LoVo (cell line): ENCODE measurements around the gene DTX1.

Source experiments
- DNase-seq: peaks from one replicate; pipeline ENCODE4 v3.0.0-alpha.2; 2016; ENCODE audit warnings: low spot score

Gene DTX1

DNA sequence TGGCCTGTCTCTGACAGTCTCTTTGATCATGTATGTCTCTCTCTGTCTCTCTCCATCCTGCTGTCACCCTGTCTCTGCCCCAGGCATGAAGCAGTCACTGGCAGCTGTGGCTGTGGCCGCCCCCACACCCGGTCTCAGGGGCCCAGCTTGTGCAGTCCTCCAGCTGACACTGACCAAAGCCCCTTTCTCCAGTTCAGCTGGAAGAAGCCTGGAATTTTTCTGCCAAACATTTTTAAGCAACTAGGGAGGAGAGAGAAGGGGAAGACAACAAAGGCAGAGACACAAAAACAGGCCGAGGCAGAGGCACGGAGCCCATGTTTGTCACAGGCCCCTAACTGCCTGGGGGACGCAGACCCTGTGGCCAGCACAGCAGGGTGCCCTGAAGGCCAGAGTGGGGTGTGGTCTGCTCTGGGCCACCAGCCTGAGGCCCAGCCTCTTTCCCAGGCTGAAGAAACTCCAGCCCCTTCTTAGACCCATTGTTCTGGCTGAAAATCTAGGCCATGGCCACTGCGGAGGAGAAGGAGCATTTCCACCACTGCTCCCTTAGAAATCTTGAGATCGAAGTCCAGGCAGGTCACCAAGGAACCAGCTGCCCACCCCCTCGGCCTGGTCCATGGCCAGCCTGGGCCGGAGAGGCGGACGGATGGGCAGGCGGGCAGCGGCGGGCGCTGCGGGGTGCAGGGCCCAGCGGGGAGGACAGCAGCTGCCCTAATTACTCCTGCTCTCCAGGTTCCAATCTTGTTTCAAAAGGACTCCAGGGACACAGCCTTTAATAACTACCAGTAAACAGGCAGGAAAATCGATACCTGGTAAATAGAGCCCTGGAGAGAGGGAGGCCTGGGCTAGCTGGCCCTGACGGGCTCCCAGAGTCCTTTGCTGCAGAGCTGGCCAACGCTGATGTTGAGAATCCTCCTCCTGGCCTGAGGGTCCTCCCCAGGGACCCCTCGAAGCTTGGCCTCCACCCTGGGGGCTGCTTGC lies 14.9 kb downstream of the DTX1 start:
- no peak for DNase-seq

DNA sequence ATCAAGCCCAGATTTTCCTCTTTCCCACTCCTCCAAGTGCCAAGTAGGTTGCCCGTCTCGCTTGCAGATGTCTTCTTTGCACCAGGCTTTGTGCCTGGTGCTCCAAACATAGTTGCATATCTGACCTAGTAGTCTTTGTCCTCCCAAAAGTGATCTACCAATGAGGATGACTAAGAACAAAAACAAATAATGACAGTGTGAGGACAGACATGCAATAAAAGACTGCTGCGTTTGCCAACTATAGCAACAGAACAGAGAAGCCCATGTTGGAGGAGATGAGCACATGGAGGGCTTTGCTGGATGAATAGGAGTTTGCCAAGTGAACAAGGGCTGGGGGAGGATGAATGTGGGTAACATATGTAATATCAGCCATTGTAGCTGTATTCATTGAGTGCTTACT lies 15.6 kb downstream of the DTX1 start:
- DNase-seq, result no peak

- no peak for DNase-seq
Measured at GRCh38 chr12:113073586-113073985, 17.1 kb downstream of the DTX1 start.

- DNase-seq, result no peak
Measured at GRCh38 chr12:113075137-113075683, 18.7 kb downstream of the DTX1 start.

- no peak for DNase-seq
Measured at GRCh38 chr12:113077057-113077858, 20.7 kb downstream of the DTX1 start.

DNA sequence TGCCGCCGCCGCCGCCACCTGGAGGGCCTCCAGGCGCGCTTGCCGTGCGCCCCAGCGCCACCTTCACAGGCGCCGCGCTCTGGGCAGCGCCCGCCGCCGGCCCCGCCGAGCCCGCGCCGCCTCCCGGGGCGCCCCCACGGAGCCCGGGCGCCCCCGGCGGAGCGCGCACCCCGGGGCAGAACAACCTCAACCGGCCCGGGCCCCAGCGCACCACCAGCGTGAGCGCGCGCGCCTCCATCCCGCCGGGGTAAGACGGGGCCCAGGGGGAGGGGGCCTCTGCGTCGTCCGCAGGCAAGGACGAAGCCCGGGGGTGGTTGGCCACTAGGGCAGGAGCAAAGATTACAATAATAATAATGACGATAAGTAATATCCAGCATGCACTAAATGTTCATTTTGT lies 21.3 kb downstream of the DTX1 start:
- no peak for DNase-seq

DNA sequence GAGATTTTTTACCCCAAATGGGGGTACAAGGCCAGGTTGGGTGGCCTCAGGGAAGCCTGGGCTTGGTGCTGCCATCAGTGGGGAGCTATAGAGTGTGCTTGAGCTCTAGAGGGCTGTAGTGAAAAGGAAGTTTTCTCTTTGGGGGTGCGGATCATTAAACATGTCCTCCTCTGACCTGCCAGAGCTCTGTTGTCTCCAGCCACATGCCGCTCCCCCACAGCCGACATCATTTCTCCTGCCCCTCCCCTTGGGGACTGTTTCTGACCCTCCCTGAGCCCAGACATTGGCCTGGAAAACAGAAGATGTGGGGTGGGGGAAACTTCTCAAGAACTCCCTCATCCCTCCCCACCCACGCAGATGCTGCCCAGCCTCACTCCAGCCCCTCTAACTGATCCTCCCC lies 25.3 kb downstream of the DTX1 start:
- no peak for DNase-seq

GRCh38 chr12:113082486-113083148 lies 26.1 kb downstream of the DTX1 start:
- DNase-seq, result no peak

DNA sequence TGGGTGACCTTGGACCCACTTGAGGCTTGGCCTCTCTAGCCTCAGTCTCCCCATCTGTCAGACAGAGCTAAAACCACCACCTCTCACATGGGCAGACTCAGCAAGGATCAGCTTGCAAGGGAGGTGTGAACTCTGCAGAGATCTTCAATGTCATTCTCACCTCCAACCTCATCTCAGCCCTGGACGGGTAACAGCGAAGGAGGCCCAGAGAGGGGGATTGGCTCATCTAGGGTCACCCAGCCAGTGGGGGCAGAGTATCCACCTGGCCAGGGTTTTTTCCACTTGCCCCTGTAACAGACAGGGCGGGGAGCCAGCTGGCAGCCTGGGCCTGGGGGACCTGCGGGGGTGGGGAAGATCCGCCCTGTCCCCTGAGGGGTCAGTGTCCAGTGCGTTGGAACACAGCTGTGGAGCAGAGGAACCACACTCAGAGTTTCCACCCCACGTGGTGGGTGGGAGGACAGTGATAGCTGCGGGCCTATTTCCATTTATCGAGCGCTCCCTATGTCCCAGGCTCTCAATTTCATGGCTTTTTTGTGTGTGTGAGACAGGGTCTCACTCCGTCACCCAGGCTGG lies 27.4 kb downstream of the DTX1 start:
- no peak for DNase-seq

DNA sequence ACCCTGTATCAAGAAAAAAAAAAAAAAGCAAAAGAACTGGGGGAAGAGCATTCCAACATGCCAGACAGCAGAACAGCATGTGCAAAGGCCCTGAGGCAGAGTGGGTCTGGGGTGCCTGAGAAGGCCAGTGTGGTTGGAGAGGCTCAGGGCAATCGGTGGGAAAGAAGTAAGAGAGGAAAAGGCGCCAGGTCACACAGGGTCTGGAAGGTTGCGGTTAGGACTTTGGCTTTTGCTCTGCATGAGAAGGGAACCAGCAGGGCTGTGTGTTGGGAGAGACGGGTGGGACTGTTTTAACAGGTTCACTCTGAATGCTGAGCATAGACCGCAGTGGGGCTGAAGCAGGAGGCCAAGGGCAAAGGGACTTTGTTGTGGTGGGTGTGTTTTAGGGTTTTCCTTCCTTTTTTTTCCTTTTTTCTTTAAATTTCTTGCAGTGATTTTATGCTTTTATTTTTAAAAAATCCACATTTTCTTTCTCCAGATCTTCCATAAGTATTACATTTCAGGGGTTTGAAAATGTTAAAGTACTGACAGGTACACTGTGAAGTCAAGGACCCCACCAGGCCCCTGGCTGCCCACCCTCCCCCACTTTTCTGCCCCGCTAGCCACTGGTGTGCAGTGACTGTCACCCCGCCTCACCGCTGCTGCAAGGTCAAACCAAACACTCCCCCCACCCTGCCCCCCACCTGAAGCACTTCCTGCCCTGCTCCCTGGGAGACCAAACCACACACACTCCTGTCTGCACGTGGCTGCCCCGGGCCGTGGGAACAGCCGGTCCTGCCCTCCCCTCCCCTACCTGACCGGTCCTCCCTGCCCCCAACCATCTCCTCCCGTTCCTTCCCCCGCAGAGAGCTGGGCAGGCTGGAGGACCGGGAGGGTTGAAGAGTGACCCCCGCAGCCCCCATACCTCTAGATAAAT lies 30.0 kb downstream of the DTX1 start:
- no peak for DNase-seq

DNA sequence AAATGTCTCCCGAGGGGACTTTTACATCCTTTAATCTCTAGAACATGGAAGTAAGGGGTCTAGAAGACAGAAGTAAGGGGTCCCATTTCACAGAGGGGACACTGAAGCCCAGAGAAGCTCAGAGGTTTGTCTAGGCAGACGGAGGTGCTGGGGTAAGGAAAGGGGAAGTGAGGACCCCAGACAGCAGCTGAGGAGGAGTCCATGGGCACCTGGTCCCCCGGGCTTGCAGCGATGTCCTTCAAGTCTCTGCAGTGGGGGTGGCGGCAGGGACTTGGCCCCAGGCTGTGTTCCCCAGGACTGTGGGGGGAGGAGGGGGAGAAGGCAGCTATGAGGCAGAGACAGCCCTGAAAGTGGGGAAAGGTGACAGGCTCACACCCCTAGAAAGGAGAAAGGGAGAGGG lies 30.7 kb downstream of the DTX1 start:
- DNase-seq, result no peak

GRCh38 chr12:113088037-113088436 lies 31.5 kb downstream of the DTX1 start:
- no peak for DNase-seq

DNA sequence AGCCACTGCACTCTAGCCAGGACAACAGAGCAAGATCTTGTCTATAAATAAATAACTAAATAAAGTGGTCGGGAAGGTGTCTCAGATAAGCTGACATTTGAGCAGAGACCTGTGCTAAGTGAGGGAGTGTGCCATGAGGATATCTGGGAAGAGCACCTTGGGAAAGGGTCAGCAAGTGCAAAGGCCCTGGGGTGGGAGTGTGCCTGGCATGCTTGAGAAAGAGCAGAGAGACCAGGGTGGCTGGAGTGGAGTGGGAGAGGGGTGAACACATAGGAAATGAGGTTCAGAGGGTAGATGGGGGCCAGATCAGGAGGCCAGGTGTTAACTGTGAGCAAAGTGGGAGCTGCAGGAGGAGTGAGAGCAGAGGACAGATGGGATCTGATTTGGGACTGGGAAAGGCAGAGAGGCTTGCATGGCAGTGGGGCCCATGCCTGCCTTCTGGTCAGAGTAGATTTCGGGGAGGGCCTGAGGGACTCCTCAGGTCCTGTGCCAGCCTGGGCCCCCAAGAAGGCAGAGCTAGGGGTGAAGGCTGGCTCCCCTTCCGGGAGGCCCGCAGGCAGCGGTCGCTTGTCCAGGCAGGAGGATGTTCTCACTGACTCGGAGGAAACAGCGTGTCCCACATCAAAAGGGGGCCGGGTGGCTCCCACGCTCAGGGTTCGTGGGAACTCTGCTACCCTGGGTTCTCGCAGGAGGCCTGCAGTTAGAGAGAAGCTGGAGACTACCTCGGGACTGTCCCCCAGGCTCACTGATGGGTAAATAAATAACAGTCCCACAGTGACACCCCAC lies 32.6 kb downstream of the DTX1 start:
- DNase-seq, result no peak

DNA sequence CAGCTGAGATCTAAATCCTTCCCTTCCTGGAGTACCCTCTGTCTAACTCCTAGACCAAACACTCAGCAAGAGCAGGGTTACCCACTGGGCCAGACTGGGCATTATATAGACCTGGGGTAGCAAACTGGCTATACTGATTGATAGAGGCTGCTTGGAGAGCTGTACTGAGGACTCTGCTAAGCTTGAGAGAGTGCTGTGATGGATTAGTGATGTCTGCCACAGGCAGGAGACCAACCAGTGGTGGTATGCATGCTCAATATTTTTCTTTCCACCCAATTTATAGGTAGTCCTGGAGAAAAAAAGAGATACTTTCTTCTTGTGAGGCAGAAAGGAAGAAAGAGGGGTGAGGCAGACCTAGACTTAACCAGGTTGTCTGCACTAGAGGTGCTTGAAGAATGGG lies 33.3 kb downstream of the DTX1 start:
- no peak for DNase-seq

DNA sequence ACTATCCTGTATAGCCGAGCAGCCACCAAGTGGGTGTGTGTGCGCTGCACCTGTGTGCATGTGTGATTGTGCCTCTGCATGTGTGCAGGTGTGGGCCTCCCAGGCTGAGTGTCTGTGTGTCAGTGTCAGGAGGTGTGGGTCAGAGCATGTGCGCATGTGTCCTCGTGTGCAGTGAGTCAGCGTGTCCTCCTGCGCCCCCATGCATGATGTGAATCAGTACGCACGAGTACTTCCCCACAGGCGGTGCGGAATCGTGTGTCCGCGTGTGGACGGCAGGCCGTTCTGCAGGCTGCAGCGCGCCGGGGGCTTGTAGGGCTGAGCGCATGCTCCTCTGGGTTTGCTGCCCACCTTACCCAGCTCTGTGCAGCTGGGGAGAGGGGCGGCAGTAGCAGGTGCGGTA lies 34.2 kb downstream of the DTX1 start:
- no peak for DNase-seq

GRCh38 chr12:113091506-113091905 lies 35.0 kb downstream of the DTX1 start:
- DNase-seq, result no peak

DNA sequence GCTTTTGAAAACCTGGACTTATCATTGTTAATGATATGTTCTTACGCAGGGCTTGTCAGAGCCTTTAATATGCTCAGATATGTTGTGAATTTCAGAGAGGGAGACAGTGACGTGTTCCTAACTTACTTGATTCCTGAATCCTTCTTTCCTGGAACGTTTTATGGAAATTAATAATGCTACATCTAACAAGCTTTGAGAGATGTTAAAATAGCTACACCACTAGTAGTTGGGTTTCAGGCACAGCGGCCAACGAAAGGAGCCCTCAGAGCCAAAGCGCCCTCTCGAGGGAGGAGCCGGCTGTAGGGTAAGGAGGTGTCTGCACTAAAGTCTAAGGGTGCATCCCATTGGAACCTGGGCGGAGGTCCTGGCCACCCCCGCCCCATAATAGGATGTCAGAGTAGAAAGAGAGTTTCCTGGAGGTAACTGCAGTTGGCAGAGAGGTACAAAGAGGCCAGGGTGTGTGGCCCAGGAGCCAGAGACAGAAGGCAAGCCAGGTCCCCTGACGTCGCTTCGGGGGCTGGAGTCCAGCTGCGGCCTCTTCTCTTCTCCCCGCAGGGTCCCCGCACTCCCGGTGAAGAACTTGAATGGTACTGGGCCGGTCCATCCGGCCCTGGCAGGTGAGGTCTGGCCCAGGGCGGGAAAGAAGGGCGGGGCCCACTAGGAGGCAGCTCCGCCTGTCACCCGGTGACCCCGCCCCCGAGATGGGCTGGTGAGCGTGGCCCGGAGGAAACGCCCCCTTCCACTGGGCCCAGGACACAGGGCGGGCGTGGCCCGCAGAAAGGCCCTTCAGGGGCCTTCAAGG lies 36.3 kb downstream of the DTX1 start:
- peak; percentile 50 for DNase-seq

GRCh38 chr12:113093409-113094101 lies 37.0 kb downstream of the DTX1 start:
- no peak for DNase-seq

DNA sequence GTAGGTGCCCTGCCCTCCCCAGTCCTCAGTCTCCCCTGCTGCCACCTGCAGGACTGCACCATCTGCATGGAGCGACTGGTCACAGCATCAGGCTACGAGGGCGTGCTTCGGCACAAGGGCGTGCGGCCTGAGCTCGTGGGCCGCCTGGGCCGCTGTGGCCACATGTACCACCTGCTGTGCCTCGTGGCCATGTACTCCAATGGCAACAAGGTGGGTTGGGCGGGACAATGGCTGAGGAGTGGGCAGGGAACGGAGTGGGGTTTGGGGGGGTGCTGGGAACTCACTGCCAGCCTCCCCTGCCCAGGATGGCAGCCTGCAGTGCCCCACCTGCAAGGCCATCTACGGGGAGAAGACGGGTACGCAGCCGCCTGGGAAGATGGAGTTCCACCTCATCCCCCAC lies 38.2 kb downstream of the DTX1 start:
- no peak for DNase-seq
